Measurements from ENCODE around the gene BCAS3.

DNA sequence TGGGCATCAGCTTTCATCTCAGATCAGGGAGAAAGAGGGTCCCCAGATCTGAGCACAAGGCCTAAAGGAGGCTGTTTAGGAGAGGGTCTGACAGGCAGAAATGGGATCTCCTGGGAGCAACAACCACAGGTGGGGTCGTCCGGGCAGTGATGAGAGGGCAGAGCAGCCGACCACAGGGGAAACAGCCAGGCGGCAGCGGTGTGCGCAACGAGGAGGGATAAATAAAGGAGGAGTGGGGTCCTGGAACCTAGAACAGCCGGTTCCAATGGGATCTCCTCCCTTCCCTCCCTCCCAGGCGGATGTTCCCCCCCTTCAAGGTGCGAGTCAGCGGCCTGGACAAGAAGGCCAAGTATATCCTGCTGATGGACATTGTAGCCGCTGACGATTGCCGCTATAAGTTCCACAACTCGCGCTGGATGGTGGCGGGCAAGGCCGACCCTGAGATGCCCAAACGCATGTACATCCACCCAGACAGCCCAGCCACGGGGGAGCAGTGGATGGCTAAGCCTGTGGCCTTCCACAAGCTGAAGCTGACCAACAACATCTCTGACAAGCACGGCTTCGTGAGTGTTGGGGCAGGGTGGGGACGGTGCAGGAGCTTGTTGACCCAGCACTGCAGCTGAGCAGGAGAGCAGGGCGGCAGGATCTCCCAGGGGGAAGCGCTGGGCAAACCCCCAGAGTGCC, 723.9 kb downstream of the BCAS3 start:
- TF ChIP-seq, protein P1, sequence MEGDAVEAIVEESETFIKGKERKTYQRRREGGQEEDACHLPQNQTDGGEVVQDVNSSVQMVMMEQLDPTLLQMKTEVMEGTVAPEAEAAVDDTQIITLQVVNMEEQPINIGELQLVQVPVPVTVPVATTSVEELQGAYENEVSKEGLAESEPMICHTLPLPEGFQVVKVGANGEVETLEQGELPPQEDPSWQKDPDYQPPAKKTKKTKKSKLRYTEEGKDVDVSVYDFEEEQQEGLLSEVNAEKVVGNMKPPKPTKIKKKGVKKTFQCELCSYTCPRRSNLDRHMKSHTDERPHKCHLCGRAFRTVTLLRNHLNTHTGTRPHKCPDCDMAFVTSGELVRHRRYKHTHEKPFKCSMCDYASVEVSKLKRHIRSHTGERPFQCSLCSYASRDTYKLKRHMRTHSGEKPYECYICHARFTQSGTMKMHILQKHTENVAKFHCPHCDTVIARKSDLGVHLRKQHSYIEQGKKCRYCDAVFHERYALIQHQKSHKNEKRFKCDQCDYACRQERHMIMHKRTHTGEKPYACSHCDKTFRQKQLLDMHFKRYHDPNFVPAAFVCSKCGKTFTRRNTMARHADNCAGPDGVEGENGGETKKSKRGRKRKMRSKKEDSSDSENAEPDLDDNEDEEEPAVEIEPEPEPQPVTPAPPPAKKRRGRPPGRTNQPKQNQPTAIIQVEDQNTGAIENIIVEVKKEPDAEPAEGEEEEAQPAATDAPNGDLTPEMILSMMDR (IDR thresholded peaks at IDR 0.05 in 8 of 11, conservative IDR thresholded peaks at IDR 0.05 in 3 of 11) = no peak
- TF ChIP-seq POLR2AphosphoS5 (IDR thresholded peaks at IDR 0.05) (peak in 2 of 3 donors; percentile 31 to 43), POLR2A (IDR thresholded peaks at IDR 0.05) (no peak)

Data from spleen (tissue), 7 donors.